NCI-H1105 (cell line): ENCODE results near the gene CADPS.

ENCODE experiments used
- DNase-seq: peaks from one replicate; lab custom pipeline; 2025; lab: John Stamatoyannopoulos, UW

Gene CADPS

GRCh38 chr3:62632510-62633294, 242.5 kb downstream of the CADPS start:
- DNase-seq: no peak

DNA sequence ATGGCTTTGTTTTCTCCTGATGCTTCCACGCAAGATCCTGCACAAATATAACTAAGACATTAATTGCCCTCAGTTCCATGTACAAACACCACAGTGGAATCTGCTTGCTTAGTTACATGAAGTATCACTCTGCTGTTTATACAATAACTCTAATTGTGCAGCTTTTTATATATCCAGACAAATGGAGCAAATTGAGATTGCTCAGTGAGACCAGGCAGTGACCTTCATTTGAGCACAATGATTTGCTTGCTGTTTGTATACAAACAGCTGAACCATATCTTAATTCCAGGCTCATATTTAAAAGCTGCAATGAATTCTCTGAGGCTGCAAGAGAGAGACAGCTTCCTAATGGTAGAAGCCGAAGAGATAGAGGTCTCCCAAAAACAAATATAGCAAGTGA, 243.7 kb downstream of the CADPS start:
- DNase-seq: no peak

DNA sequence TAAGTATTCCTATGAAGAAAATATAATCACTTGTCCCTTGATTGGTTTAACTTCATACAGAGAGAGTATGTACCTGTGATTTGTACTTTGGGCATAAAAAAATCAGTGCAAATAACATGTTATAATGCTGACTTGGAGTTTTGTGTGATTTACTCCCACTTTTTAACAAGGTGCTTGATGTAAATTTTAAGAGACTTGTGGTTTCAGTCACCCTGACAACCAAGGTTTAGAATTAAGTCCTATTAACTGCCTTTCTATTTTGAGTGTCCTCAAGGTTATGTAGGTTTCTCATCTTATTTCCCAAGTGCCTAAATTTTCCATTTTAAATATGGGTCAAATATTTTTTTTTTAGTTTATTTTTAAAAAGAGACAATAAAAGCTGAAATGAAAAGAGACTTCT, 244.6 kb downstream of the CADPS start:
- DNase-seq: no peak

GRCh38 chr3:62625268-62625667, 249.9 kb downstream of the CADPS start:
- DNase-seq: no peak

DNA sequence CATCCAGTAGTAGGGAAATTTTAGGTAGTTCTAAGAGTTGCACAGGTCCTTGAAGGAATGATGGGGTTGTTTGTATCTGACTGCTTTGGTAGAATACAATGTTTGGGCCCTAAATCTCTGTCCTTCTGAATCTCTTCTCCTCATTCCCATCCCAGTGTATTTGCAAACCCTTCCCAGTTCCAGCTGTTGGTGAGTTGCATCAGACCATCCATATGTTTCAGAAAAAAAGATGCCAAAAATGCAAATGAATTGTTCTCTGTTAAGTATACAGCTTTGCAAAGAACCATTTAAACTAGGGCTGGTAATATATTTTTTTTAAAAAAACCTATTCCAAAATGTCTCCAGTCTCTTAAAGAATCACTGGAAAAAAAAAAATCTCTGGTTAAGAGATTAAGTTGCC, 251.0 kb downstream of the CADPS start:
- DNase-seq: no peak

- no peak for DNase-seq
These were observed 252.6 kb downstream of the CADPS start for GRCh38 chr3:62622553-62623174.

- DNase-seq: no peak
These were observed 253.3 kb downstream of the CADPS start for GRCh38 chr3:62621925-62622324.

DNA sequence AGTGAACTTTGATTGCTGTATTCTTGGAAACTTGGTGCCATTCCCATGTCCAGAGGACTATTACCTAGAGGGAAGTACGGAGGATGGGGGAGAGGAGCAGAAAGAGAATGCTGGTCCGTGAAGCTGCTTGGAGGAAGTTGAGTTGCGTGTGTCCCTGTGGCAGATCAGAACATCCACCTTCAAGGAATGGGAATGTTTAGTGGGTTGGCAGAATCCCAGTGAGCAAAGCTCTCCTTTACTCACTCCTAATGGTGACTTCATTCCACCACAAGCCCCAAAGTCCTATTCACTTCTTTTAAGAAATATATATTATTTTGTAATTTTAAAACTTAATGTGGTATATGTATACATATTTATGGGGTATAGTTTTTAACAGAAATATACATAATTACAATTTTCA, 254.0 kb downstream of the CADPS start:
- DNase-seq: no peak

DNA sequence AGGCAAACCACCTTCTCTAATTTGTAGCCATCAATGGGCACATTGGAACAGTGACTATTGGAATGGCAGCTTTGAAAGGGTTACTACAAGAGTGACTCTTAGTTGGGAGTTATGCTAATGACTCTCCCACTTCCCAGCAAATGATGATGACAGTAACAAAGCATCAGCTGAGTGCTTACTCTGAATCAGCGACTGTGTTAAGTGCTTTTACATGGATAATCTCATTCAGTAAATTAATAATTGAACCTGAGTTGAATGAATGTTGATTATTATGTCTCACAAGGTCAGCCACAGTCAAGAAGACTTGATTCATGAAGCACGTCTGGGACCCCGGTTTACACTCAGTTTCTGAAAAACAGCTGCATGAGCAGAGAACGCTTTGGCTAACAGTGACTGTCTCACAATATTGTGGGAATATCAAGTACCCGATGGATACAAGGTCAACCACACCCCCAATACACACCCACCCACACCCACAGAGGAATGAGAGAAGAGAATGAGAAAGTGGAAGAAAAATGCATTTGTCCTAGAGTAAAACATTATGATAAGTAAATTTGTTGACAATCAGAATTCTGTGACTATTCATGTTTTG, 259.9 kb downstream of the CADPS start:
- no peak for DNase-seq

DNA sequence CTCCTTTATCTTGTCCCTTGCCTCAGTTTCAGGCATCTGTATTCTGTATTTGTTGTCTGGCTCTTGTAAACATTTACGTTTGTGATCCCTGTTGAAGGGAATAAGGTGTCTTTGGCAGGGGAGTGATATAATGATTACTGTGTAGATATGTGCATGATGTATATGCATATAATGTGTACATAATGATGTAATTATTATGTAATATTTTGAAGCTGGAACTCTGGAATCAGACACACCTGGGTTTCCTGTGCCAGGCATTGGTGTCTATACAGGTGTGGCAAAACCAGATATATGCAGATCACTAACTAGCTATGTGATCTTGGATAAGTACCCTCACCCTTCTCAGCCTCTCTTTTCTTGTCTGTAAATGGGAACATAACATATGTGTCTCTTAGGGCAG, 260.7 kb downstream of the CADPS start:
- DNase-seq: no peak

GRCh38 chr3:62611541-62612240, 263.5 kb downstream of the CADPS start:
- DNase-seq: no peak

DNA sequence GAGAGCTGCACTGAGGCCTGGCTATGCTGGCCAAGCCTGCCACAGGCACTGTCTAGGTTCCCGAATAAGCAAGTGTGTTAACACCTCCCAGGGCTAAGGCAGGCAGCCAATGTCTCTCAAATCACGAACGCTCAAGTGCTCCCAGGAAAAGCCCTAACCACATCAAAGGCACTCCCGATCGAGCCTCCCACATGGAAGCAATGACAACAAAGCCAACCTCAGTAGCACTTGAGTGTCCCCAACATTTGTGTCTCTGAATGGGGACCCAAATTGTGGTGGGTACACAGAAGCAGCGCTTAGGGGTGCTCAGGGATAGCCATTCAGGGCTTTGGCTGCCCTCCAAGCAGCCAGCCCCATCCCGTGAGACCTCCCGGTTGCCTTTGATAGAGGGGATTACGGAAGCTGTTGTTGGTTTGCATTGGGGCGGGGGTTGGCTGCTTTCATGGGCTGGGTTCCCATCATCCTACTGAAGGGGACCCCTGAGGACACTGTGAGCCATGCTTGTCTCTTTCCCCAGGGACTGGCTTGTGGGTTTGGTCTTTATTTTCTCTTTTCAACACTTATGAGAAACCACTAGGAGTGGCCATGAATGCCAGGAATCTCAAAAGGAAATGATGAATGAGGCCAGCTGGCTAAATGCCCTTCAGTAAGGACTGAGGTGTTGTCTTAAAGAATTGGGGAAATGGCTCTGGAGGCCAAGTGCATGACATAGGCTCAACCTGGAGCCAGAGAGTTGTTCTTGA, 267.8 kb downstream of the CADPS start:
- no peak for DNase-seq

DNA sequence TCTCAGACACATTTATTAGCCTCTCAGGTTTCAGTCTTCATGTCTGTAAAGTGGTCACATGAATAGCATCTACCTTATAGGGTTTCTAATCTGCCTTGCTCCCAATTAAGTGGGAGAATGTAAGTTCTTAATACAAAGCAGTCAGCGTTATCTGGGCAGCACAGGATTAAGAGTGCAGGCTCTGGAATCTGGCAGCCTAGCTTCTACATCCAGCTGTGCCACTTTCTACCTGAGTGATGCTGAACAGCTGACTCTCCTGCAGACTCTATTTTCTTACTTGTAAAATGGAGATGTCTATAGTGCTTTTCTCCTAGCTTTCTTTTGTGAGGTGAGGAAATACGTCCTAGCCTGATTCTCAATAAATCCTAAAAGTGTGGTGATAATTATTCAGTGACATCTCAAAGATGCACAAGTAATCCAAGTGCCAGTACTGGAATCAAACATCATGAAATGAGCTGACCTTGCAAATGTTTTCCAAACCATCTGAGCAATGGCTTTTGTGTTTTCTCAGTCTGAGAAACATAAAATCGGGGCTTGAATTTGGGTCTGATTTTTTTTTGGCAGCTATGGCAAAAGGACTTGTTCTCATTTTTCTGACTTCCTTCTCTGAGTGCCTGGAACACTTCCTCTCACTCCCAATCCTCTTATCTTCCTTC, 269.7 kb downstream of the CADPS start:
- no peak for DNase-seq

DNA sequence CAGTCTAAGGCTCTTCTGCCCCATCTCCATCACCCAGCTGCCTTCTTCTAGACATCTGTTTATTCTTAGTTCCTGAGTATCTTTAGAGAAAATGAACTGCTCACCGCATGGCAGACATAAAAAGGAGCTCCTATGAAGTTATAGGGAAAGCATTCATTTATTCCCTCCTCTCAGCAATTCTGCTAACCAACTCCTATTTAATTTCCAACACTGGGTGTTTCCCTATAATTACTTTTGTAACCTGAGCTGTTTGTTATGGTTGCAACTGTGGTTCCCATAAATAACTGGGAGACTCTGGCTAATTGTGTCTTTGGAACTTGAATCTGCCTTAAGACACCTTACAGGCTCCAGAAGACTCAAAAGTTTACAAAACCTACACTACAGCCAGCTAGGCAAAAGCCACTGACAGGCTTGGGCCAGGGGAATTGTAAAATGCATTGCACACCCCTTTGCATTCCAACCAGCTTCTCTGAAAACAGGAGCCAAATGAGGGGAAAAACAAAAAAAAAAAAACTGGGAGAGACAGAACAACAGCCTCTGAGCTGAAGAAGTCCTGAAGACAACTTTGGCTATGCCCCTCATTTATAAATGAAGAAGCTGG, 270.4 kb downstream of the CADPS start:
- no peak for DNase-seq

- no peak for DNase-seq
These were observed 270.9 kb downstream of the CADPS start for GRCh38 chr3:62604298-62604697.

GRCh38 chr3:62602987-62603386, 272.2 kb downstream of the CADPS start:
- no peak for DNase-seq

GRCh38 chr3:62602129-62602770, 273.0 kb downstream of the CADPS start:
- DNase-seq: no peak

GRCh38 chr3:62601238-62602070, 273.8 kb downstream of the CADPS start:
- no peak for DNase-seq

DNA sequence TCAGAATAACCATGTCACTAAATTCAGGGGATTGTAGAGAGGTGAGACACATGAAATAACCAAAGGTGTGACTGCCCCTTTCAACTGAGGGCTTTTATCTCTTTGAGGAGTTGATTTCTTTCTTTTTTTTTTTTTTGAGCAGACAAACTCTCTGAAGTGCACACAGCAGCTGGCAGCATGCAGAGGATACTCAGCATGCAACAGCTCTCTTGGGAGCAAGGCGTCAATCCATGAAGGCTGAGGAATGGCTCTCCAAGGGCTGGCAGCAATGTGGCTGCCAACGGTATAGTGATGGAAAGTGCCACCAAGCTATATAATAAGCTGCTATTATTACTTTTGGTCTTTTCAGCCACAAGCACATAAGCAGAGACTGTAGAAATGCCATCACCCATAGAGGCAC, 275.2 kb downstream of the CADPS start:
- no peak for DNase-seq

DNA sequence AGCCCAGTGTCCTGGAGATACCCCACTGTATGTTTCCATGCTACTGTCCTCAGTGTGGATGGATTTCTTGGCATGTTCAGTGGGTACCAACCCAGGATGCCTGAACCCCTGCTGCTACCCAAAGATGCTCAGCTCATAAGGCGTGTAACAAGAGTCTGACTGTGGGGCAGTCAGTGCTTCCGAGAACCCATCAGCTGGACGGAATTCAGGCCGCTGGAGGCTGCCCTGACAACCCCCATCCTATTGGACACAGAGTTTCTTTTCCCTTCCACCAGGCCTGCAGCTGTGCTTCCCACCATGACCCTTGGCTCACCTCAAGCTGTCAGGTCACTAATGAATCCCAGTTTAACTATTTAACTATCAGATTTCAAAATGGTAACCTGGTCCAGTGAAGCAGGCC, 277.7 kb downstream of the CADPS start:
- no peak for DNase-seq
